Activated CD8-positive, alpha-beta memory T cell treated with anti-CD3 and anti-CD28 coated beads, Interleukin-2, amount 50 U/mL, for 24 hours (primary cell): Measurements from ENCODE around the gene PDZD2.
"Not testable (repeated sequence)": the region's sequence is repeated elsewhere in the genome, so short reads cannot be mapped to it uniquely, and the experiment has no call there.

Experiments used
- DNase-seq: peaks from one replicate; pipeline ENCODE4 v3.0.0-alpha.2; 2020; ENCODE audit errors: extremely low read depth

PDZD2 gene

GRCh38 chr5:32100691-32101302 is 461.9 kb downstream of the PDZD2 start:
- no peak for DNase-seq

DNA sequence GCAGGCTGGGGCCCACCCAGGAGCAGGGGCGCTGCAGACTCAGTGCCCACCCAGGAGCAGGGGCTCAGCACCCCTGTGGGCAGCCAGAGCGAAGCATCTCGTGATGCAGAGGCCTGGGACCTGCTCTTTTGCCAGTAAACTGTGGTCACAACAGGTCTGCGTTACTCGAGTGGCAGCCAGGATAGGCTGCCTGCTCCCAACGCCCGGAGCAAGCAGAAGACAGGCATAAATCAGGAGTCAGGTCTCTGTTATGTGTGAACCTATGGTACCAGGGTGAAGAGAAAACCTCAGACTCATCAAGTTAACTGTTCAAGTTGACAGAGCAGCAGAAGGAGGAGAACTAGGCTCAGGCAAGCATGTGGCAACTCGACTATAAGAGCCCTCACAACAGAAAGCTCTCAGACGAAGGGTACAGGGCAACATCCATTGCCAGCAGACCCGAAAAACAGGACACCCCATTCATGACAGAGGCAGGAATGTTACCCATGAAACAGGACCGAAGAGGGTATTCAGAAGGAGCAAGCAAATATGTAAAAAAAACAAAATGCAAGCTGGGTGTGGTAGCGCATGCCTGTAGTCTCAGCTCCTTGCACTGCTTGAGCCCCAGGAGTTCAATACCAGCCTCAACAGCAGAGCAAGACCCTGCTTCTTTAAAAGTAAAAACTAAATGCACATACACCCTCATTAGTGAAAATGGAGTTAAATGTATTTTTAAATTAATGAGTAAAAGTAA is 463.5 kb downstream of the PDZD2 start:
- DNase-seq: no peak

GRCh38 chr5:32103521-32103920 is 464.6 kb downstream of the PDZD2 start:
- DNase-seq: no peak

GRCh38 chr5:32107291-32107690 is 468.4 kb downstream of the PDZD2 start:
- no peak for DNase-seq

DNA sequence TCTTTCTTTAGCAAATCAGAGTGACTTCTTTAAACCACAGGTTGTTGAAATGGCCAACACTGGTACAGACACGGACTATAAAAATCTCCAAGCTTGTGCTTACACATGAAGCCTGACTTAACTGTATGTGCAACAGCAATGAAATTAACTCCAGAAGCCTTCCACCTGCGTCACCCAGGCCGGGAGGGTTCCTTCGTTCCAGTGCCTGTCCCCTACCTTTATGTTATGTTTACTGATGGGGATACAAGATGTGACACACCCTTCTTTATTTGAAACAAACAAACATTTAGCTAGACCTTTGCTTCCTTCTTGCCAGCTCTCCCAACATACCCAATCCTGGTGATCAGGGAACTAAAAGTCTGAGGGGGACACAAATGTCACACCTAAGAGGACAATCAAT is 469.2 kb downstream of the PDZD2 start:
- DNase-seq: no peak

DNA sequence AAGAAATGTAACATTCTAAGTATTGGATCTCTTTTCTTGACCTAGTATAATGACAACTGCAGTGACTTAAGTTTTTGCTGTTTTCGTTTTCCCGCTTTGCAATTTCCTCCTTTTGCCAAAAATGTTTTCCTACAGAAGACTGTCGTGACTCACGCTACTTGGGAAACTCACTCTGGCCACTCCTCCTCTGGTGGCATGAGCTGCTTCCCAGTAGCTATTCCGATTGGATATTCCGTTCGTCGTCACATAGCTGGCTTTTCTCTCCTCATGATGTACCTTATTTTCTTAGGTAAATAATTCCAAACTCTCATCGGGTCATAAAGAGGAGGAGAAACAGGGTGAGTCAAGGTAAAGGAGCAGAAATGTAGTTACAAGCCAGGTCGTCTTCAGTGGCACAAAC is 470.3 kb downstream of the PDZD2 start:
- DNase-seq: no peak

DNA sequence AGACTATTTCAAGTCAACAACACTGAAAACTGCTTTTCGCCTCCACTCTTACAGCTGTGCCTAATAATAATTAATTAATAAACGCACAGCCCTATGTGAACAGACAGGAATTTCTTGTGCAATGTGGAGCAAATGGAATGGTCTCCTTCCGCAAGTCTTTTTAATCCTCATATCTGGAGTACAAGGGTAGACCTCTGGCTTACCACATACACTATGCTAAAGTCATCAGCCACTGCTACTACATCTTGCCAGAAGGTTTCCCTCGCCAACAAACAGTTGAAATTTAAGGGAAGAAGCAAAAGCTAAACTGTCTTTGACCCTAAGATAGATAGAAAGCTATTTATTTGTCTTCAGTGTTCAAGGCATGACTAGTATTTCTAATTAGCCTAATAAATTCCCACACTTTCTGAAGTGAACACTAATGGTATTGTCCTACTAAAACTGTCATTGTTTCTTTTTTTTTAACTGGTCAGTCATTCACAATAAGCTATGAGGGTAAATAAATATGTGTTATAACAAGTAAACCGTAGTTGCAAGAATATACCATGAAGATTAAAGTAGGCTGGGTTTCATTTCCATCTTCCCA is 471.3 kb downstream of the PDZD2 start:
- DNase-seq: no peak

DNA sequence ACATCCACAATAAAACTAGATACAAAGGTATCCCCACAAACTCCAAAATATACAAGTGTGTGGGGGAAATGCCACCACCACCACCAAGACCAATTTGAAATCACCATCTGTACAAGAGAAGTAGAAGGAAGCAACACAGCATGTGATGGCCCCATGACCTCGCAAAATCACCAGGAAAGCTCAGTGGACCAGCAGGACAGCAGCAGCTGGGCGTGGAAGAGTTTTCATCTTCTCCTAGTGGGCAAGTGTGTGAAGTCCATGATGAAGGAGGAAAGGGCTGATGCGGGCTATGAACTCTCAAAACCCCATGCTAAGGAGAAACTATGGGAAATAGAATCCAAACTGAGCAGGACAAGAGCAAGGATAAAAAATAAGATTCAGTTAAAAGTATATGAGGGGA is 477.1 kb downstream of the PDZD2 start:
- DNase-seq: no peak

DNA sequence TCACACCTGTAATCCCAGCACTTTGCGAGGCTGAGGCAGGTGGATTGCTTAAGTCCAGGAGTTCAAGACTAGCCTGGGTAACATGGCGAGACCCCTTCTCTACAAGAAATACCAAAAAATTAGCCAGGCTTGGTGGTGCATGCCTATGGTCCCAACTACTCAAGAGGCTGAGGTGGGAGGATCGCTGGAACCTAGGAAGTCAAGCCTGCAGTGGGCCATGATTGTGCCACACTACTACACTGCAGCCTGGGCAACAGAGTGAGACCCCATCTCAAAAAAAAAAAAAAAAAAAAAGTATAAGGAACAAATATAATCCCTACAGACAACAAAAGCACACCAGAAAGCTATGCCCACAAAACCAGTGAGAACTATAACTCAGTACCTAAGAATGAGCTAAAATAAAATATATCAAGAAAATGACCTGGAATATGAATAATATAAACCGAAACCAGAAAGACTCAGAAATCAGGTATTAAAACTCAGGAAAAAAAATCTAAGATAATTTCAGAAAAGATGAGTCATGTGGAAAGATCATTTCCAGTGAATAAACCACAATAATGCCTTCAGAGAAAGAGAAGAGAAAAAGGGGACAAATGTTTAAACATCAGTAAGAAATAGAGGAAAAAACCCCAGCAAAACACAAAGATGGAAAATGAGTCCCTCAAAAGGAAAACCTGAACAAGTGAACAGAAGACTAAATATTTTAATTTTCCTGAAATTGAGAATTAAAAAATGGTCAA is 477.8 kb downstream of the PDZD2 start:
- DNase-seq: no peak

- not testable (repeated sequence) for DNase-seq
These were observed 480.0 kb downstream of the PDZD2 start for GRCh38 chr5:32118922-32119321.

DNA sequence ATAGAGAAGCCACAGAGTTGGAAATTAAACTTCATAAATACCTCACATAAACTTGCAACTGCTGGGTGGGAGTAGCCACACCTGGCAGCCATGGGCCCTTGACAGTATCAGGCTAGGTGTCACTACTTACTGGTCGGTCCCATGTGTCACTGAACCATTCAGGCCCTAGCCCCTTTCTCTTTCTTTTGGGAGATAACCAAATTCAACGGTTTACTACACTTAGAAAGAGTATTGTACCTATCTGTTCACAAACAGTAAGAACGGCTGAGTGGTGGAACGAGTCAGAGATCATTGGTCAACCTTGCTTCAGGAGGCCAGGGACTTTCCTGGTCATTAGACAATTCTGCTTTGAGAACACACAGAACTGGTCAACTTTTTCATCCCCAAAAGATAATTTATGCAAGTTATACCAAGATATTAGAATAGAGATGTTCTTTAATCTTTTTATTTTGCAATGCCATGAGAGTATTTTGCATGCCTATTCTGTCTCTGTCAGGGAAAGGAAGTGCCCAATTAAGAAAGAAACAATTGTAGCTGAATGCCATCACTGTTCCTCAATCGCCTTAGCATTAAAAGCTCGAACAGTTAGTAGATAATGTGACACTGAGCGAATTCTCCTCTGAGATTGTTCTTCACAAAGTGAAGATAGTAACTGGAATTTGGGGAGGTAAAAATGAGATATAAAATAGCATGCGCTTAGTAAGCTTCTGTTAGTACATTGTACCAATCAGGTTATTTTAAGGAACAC is 484.3 kb downstream of the PDZD2 start:
- no peak for DNase-seq

DNA sequence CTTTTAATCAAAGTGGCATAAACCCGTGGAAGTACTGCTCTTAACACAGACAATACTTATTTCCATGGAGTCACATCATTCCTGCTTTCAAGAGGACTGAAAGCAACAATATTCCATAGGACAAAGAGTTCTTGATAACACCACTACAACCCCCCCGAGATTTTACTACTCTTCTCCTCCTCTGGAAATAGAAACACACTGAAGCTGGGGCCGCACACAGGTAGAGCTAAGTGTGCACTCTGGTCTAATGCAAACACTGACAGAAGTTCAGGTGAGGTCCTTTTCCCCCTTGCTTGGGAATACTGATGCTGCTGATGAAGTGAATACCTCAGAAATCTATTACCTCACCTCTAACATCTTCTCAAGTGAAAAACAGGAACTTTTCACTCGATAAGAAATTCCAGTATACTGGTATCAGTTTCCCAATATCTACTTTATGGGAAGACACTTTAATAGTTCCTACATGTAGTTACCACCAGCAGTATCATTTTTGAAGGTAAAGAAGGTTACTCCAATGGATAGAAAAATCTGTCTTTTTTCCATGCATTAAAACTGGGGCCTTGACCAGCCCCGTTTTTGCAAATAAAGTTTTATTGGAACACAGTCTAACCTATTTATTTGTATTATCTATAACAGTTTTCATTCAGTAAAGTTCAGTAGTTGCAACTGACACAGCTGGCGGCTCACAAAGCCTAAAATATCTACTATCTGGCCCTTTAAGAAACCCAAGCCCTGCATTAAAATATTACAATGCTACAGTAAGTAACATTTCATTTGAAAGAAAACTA is 485.2 kb downstream of the PDZD2 start:
- DNase-seq: no peak

GRCh38 chr5:32126691-32127090 is 487.8 kb downstream of the PDZD2 start:
- DNase-seq: no peak

- no peak for DNase-seq
These were observed 488.8 kb downstream of the PDZD2 start for GRCh38 chr5:32127711-32128110.

DNA sequence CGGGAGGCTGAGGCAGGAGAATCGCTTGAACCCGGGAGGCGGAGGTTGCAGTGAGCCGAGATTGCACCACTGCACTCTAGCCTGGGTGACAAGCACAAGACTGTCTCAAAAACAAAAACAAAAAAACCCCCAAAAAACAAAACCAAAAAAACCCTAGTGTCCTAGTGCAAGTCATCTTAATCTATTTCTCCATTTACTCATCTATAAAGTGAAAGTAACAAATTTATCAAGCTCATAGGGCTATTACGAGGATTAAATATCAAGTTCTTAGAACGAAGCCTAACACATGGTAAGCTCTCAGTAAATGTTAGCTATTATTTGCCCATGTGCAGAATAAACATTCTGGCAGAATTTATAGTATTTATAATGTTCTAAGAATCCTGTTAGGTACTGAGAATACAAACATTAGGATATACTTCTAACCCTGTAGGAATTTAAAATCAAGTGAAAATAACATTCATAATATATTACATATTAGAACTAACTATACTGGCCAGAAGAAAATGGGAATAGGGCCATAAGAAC is 490.2 kb downstream of the PDZD2 start:
- DNase-seq: no peak

GRCh38 chr5:32130865-32131264 is 491.9 kb downstream of the PDZD2 start:
- no peak for DNase-seq

- DNase-seq: no peak
These were observed 492.7 kb downstream of the PDZD2 start for GRCh38 chr5:32131604-32132003.

DNA sequence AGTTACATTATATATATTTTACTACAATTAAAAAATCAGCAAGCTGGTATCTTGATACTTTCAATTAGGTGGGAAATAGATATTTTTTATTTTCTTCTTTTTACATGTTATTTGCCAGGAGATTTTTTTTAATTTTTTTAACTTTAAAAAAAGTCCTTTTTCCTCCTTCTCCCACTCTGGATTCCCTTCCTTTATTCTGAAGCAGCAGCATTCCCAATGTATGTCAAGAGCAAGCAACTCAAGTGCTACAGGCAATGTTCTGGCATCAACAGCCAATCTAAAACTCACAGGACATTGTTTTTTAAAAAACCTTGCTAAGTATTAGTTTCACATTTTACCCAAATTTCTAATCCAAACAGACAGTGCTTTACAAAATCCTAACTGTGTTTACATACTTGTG is 493.8 kb downstream of the PDZD2 start:
- no peak for DNase-seq

DNA sequence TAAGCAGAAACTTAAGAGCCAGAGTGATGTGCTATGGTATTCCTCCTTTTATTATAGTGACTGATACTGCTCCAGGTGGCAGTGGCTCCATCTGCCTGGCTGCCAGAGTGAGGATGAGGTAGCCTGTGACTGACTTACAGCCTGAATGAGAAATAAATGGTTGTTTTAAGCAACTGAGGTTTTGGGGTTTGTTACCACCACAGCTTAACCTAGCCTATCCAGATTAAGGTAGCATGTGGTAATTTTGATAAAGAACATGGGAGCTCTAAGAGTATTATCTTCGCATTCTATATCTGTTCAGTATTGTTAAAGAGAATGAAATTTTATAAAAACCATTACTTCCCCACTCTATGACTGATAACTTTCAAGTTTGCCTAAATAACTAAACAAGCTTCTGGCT is 496.2 kb downstream of the PDZD2 start:
- no peak for DNase-seq

- no peak for DNase-seq
These were observed 497.4 kb downstream of the PDZD2 start for GRCh38 chr5:32136342-32136741.
